Endothelial cell of umbilical vein (primary cell): ENCODE results near the gene SNURF. TPM values are rescaled to one million over a fixed set of nuclear protein-coding genes. Genes with fewer than 3 reads are reported as not detected.

Source experiments
- BruUV-seq: library from RNA; stranded (reverse); fragments of 400-500 nt; replicated peaks from 2 replicates; lab custom pipeline; 2021; lab: Mats Ljungman, UMichigan
- CTCF ChIA-PET: fragments of 300-600, 350-600 bp; sonication (Branson Sonifier 250); formaldehyde crosslinking; loops from one replicate; lab custom pipeline; 2021; ENCODE audit warnings: antibody characterized with exemption, inconsistent platforms; lab: Charles Lee
- POLR2A ChIA-PET: fragments of 300-600, 350-600 bp; sonication (Branson Sonifier 250); formaldehyde crosslinking; loops from one replicate; lab custom pipeline; 2021; ENCODE audit warnings: antibody characterized with exemption, inconsistent platforms; lab: Charles Lee
- DNase-seq: peaks from one replicate; pipeline ENCODE4 v3.0.0-alpha.2; 2011; ENCODE audit warnings: low read depth, low spot score
- FAIRE-seq: peaks from 2 replicates; lab custom pipeline; 2011; peaks lifted over from hg19 to GRCh38; lab: Jason Lieb, UNC
- H2AFZ ChIP-seq: 2 replicates; pipeline ENCODE4 v1.6.0; 2012; ENCODE audit warnings: low read depth, low read length, control low read depth, inconsistent platforms
- H3K27ac ChIP-seq: 2 replicates; pipeline ENCODE4 v1.5.1; 2011; ENCODE audit warnings: low read depth, mild to moderate bottlenecking, control low read depth, low read length, moderate library complexity; ENCODE audit not compliant: insufficient read depth
- H3K27me3 ChIP-seq, 2 experiments: 2 replicates each; pipeline versions ENCODE4 v1.6.0 to v1.6.1; 2011; ENCODE audit warnings: low read length in 2 of 2, mixed read lengths in 1 of 2; ENCODE audit not compliant: control insufficient read depth in 2 of 2, insufficient read depth in 2 of 2
- H3K36me3 ChIP-seq, 2 experiments: 2 replicates in 1 of 2; 3 replicates in 1 of 2; pipeline ENCODE4 v1.5.1; 2011; ENCODE audit warnings: low read length in 2 of 2, mild to moderate bottlenecking in 1 of 2, moderate library complexity in 1 of 2; ENCODE audit not compliant: control insufficient read depth in 2 of 2, insufficient read depth in 2 of 2; ENCODE audit errors: extremely low read depth in 1 of 2
- H3K4me1 ChIP-seq: 3 replicates; pipeline ENCODE4 v1.5.1; 2011; ENCODE audit warnings: mild to moderate bottlenecking, low read length; ENCODE audit not compliant: control insufficient read depth, insufficient read depth; ENCODE audit errors: extremely low read depth
- H3K4me2 ChIP-seq: 2 replicates; pipeline ENCODE4 v1.6.1; 2011; ENCODE audit warnings: low read length, control low read depth, mixed read lengths; ENCODE audit not compliant: insufficient read depth
- H3K4me3 ChIP-seq, 3 experiments: fragments of 200-600 bp in 1 of 3; sonication (generic), shearing (Covaris generic) in 1 of 3; replicated peaks in 1 of 3; 2 replicates each; pipeline ENCODE4 v1.5.1; 2011 to 2016; ENCODE audit warnings: control low read depth in 3 of 3, low read length in 3 of 3, mild to moderate bottlenecking in 2 of 3, inconsistent platforms in 1 of 3, low read depth in 1 of 3, moderate library complexity in 1 of 3; ENCODE audit not compliant: insufficient read depth in 1 of 3
- H3K79me2 ChIP-seq: 2 replicates; pipeline ENCODE4 v1.6.0; 2012; ENCODE audit warnings: low read length, inconsistent platforms; ENCODE audit not compliant: control insufficient read depth, insufficient read depth
- H3K9ac ChIP-seq: replicated peaks from 2 replicates; pipeline ENCODE3; 2011; ENCODE audit warnings: low read length, control low read depth; ENCODE audit not compliant: insufficient read depth; ENCODE audit errors: extremely low read depth
- H3K9me1 ChIP-seq: replicated peaks from 3 replicates; pipeline ENCODE4 v1.6.0; 2011; ENCODE audit warnings: mild to moderate bottlenecking, low read length; ENCODE audit not compliant: control insufficient read depth, insufficient read depth; ENCODE audit errors: extremely low read depth
- H3K9me3 ChIP-seq: replicated peaks from 2 replicates; pipeline ENCODE4 v1.5.1; 2012; ENCODE audit warnings: low read length, inconsistent platforms; ENCODE audit not compliant: control insufficient read depth, insufficient read depth
- H4K20me1 ChIP-seq: replicated peaks from 2 replicates; pipeline ENCODE3; 2011; ENCODE audit warnings: mild to moderate bottlenecking, low read length; ENCODE audit not compliant: control insufficient read depth, insufficient read depth; ENCODE audit errors: extremely low read depth
- EZH2 ChIP-seq: IDR thresholded peaks from 2 replicates; pipeline ENCODE4 v1.6.1; 2012; ENCODE audit warnings: borderline replicate concordance, low read depth, mild to moderate bottlenecking, moderate library complexity, low read length, inconsistent platforms; ENCODE audit not compliant: severe bottlenecking
- FOS ChIP-seq: IDR thresholded peaks from 2 replicates; pipeline ENCODE4 v1.6.1; 2011; ENCODE audit warnings: mild to moderate bottlenecking, low read length, moderate library complexity, borderline replicate concordance; ENCODE audit not compliant: insufficient read depth
- GATA2 ChIP-seq: IDR thresholded peaks from 2 replicates; pipeline ENCODE4 v1.7.0; 2011; ENCODE audit warnings: low read depth, mild to moderate bottlenecking, moderate library complexity, mixed read lengths, low read length; ENCODE audit not compliant: insufficient read length, insufficient read depth
- JUN ChIP-seq: IDR thresholded peaks from 2 replicates; pipeline ENCODE4 v1.6.1; 2011; ENCODE audit warnings: borderline replicate concordance, low read depth; ENCODE audit not compliant: insufficient read length, insufficient read depth
- MAX ChIP-seq: IDR thresholded peaks from 2 replicates; pipeline ENCODE4 v1.6.1; 2011; ENCODE audit not compliant: insufficient read depth, insufficient read length
- MYC ChIP-seq: IDR thresholded peaks from one replicate; pipeline ENCODE4 v1.6.1; 2011; ENCODE audit warnings: mild to moderate bottlenecking, low read depth, low read length
- POLR2A ChIP-seq: IDR thresholded peaks from 2 replicates; pipeline ENCODE4 v1.6.1; 2012; ENCODE audit warnings: low read depth, mild to moderate bottlenecking, control low read depth, low read length
- POLR2AphosphoS5 ChIP-seq: IDR thresholded peaks from 2 replicates; pipeline ENCODE4 v1.6.1; 2012; ENCODE audit warnings: low read depth, mild to moderate bottlenecking, control low read depth, low read length, moderate library complexity; ENCODE audit not compliant: insufficient read depth
- dilution Hi-C: fragments of 300-500 bp; cut with MboI; formaldehyde crosslinking; loops from one replicate; pipeline ENCODE4 v1.15.0; 2019; ENCODE audit warnings: low sequenced_read_pairs; ENCODE audit not compliant: extremely low pct_ligation_motif_present
- intact Hi-C: fragments of 100-400 bp; cut with micrococcal nuclease; formaldehyde crosslinking; loops from one replicate; pipeline ENCODE4 v1.10.0; 2022
- polyA plus RNA-seq, 4 experiments: library from polyadenylated mRNA; depleted of rRNA in 3 of 4; stranded (reverse) in 3 of 4; unstranded in 1 of 4; fragments of >200 nt; gene quantifications; 2 replicates each; pipeline versions ENCODE4 v1.2.1 to v1.2.3, GENCODE V29; 2011 to 2012; ENCODE audit warnings: missing spikeins in 1 of 4
- total RNA-seq: library from RNA; stranded (reverse); gene quantifications from 2 replicates; pipeline ENCODE4 v1.2.3, GENCODE V29; 2021
- TF ChIP-seq, protein P1 (sequence below), 2 donors: IDR thresholded peaks; 1 replicate in 1 of 2; 2 replicates in 1 of 2; pipeline ENCODE4 v1.5.1; 2011; ENCODE audit warnings: low read length in 2 of 2, mild to moderate bottlenecking in 2 of 2, moderate library complexity in 2 of 2, control low read depth in 1 of 2, inconsistent platforms in 1 of 2, low read depth in 1 of 2; ENCODE audit not compliant: insufficient read depth in 1 of 2; ENCODE audit errors: extremely low read depth in 1 of 2

Gene SNURF
- total and polyA plus RNA-seq, 2 donors (not counting 3 experiments of a cell fraction or from before 2014, with no cell fraction given) = 3.9 to 9.4 TPM

DNA sequence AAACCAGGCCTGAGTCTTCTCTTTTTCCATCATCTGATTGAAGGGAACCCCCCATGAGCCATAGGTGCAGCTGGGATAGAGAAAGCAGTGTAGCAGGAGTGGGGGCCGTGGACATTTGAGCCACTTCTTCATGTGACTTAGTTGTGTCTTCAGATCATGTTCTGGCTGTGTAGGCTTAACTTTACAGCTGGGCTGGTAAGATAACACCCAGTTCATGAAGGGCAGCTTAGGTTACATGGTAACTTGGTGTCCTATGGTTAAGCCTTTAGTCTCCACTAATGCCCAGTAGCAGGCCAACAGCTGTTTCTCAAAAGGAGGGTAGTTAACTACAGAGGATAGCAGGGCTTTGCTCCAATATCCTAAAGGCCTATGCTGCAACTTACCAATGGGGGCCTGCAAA lies 11.4 kb upstream of the SNURF start:
- no peak overlapping the region for H3K4me2 ChIP-seq
- intact Hi-C loops = no loop called here
- POLR2A ChIA-PET = no interaction called here
- no peaks in the 10 kb centered on the region for H3K79me2 ChIP-seq
- no peak overlapping the region for H3K9ac ChIP-seq
- H3K27ac ChIP-seq = no peak overlapping the region
- BruUV-seq = no TSS peak
- no peak for FAIRE-seq
- no peak for TF ChIP-seq POLR2A
- no peak for TF ChIP-seq MYC
- no peak for TF ChIP-seq POLR2AphosphoS5
- TF ChIP-seq MAX = no peak
- TF ChIP-seq GATA2 = no peak
- TF ChIP-seq JUN = no peak
- TF ChIP-seq EZH2 = no peak
- no peak for TF ChIP-seq FOS
- TF ChIP-seq, protein P1, sequence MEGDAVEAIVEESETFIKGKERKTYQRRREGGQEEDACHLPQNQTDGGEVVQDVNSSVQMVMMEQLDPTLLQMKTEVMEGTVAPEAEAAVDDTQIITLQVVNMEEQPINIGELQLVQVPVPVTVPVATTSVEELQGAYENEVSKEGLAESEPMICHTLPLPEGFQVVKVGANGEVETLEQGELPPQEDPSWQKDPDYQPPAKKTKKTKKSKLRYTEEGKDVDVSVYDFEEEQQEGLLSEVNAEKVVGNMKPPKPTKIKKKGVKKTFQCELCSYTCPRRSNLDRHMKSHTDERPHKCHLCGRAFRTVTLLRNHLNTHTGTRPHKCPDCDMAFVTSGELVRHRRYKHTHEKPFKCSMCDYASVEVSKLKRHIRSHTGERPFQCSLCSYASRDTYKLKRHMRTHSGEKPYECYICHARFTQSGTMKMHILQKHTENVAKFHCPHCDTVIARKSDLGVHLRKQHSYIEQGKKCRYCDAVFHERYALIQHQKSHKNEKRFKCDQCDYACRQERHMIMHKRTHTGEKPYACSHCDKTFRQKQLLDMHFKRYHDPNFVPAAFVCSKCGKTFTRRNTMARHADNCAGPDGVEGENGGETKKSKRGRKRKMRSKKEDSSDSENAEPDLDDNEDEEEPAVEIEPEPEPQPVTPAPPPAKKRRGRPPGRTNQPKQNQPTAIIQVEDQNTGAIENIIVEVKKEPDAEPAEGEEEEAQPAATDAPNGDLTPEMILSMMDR (IDR thresholded peaks at IDR 0.05; ENCODE audit: extremely low read depth in 1 of 2, insufficient read depth in 1 of 2, low read depth in 1 of 2, low read length in 2 of 2) = no peak
- no peaks in the 10 kb centered on the region for H3K27me3 ChIP-seq
- no peaks in the 10 kb centered on the region for H3K9me1 ChIP-seq
- CTCF ChIA-PET = no interaction called here
- no peaks in the 10 kb centered on the region for H4K20me1 ChIP-seq
- no peak for DNase-seq
- H3K36me3 ChIP-seq = no peaks in the 10 kb centered on the region
- H3K4me3 ChIP-seq = no peak overlapping the region
- H3K9me3 ChIP-seq = no peaks in the 10 kb centered on the region
- H3K4me1 ChIP-seq = peaks cover 2% of the 10 kb centered on the region
- H2AFZ ChIP-seq = no peak overlapping the region
- dilution Hi-C loops = no loop called here
